PC-9 (cell line): ENCODE results near the gene ST7. TPM values are rescaled to one million over a fixed set of nuclear protein-coding genes. Genes with fewer than 3 reads are reported as not detected.

ENCODE experiments used
- BruUV-seq: library from RNA; stranded (reverse); fragments of 400-500 nt; replicated peaks from 2 replicates; lab custom pipeline; 2021; lab: Mats Ljungman, UMichigan
- CTCF ChIA-PET: fragments of 300-600 bp; sonication (Branson Sonifier 250); formaldehyde crosslinking; loops from one replicate; lab custom pipeline; 2022; ENCODE audit warnings: antibody characterized with exemption; lab: Charles Lee
- POLR2A ChIA-PET: fragments of 300-600 bp; sonication (Branson Sonifier 250); formaldehyde crosslinking; loops from one replicate; lab custom pipeline; 2022; ENCODE audit warnings: antibody characterized with exemption; ENCODE audit not compliant: unreplicated experiment; lab: Charles Lee
- DNase-seq, 2 experiments: peaks; one replicate each; pipeline versions ENCODE4 v3.0.0 to v3.0.0-alpha.2; 2015 to 2022; ENCODE audit warnings: mixed read lengths in 1 of 2
- H2AFZ ChIP-seq: fragments of 200-600 bp; sonication (generic); 2 replicates; pipeline ENCODE4 v1.8.1; 2017; ENCODE audit warnings: antibody characterized with exemption
- H3F3A ChIP-seq: fragments of 200-600 bp; sonication (generic); 2 replicates; pipeline ENCODE4 v1.8.1; 2017; ENCODE audit warnings: antibody characterized with exemption, mild to moderate bottlenecking, low read depth; ENCODE audit not compliant: insufficient read depth
- H3K27ac ChIP-seq: fragments of 200-600 bp; sonication (generic); 2 replicates; pipeline ENCODE4 v1.6.1; 2016; ENCODE audit warnings: mixed run types
- H3K27me3 ChIP-seq: fragments of 200-600 bp; sonication (generic); 2 replicates; pipeline ENCODE4 v1.6.1; 2016; ENCODE audit warnings: low read depth, mixed run types; ENCODE audit not compliant: insufficient read depth
- H3K36me3 ChIP-seq: fragments of 200-600 bp; sonication (generic); 2 replicates; pipeline ENCODE4 v1.6.1; 2016; ENCODE audit warnings: low read depth, mixed run types
- H3K4me1 ChIP-seq: fragments of 200-600 bp; sonication (generic); replicated peaks from 2 replicates; pipeline ENCODE4 v1.6.1; 2016; ENCODE audit warnings: mixed run types; ENCODE audit not compliant: insufficient read depth
- H3K4me2 ChIP-seq: fragments of 200-600 bp; sonication (generic); 2 replicates; pipeline ENCODE4 v1.6.1; 2017; ENCODE audit warnings: mixed run types
- H3K4me3 ChIP-seq: fragments of 200-600 bp; sonication (generic); 2 replicates; pipeline ENCODE4 v1.6.1; 2016; ENCODE audit warnings: mixed run types
- H3K79me2 ChIP-seq: fragments of 200-600 bp; sonication (generic); 2 replicates; pipeline ENCODE4 v1.6.1; 2017; ENCODE audit warnings: low read depth, mixed run types
- H3K9me2 ChIP-seq: fragments of 200-600 bp; sonication (generic); 2 replicates; pipeline ENCODE4 v1.8.1; 2017; ENCODE audit warnings: mild to moderate bottlenecking; ENCODE audit not compliant: insufficient read depth
- H3K9me3 ChIP-seq: fragments of 200-600 bp; sonication (generic); 2 replicates; pipeline ENCODE4 v1.8.1; 2016; ENCODE audit warnings: low read depth; ENCODE audit not compliant: insufficient read depth
- H4K20me1 ChIP-seq: fragments of 200-600 bp; sonication (generic); 2 replicates; pipeline ENCODE4 v1.8.1; 2017; ENCODE audit not compliant: insufficient read depth
- CTCF ChIP-seq: fragments of 200-600 bp; sonication (generic); conservative IDR thresholded peaks from 2 replicates; pipeline ENCODE4 v1.6.1; 2017; ENCODE audit warnings: mixed run types, antibody characterized with exemption, mild to moderate bottlenecking, moderate library complexity
- EZH2 ChIP-seq: fragments of 200-600 bp; sonication (generic); IDR thresholded peaks from 2 replicates; pipeline ENCODE4 v1.8.0; 2017; ENCODE audit warnings: antibody characterized with exemption, low read depth
- intact Hi-C: fragments of 100-400 bp; cut with micrococcal nuclease; formaldehyde crosslinking; loops from one replicate; pipeline ENCODE4 v1.10.0; 2022; ENCODE audit not compliant: unreplicated experiment
- total RNA-seq: library from RNA; stranded (reverse); gene quantifications from 2 replicates; pipeline ENCODE4 v1.2.3, GENCODE V29; 2021

ST7 gene
- total RNA-seq, 1 experiment from 2014 or later: 25.8 TPM

DNA sequence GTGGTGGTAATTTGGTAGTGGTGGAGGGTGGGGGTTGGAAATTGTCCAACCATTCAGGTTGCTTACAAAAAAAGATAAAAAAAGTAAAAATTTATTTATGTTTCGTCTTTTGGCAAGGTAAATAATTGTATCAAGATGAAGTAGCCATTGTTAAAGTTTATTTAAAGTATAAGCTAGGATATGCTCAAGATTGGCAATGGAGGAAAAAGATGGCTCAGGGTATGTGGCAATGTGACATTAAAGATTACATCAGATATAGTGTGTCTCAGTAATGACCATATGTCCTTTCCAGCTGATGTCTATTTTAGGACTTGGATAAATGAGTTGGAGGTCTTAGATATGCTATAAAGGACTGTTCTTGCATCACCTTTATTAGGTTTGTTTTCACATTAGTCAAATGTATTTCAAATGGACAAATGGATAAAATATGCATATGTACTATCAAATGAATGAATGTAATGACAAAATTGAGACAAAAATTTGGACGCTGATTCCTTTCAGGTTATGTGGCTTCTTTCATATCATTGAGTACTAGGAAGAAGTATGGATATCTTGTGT is 60.9 kb downstream of the ST7 start:
- Histone ChIP-seq H3K9me2 (no peaks in the 10 kb centered on the region; the same call in 1 of the 2 replicates), H4K20me1 (no peaks in the 10 kb centered on the region; the same call in 1 of the 2 replicates), H3K79me2 (peaks cover 13% of the 10 kb centered on the region; the same call in 1 of the 2 replicates), H3K4me2 (no peak overlapping the region), H3K27me3 (no peaks in the 10 kb centered on the region), H2AFZ (no peak overlapping the region), H3F3A (peaks cover 9% of the 10 kb centered on the region; the same call in 1 of the 2 replicates), H3K27ac (no peak overlapping the region), H3K9me3 (no peaks in the 10 kb centered on the region), H3K36me3 (no peaks in the 10 kb centered on the region), H3K4me1 (no peaks in the 10 kb centered on the region), H3K4me3 (no peak overlapping the region)
- DNase-seq: no peak
- BruUV-seq: no TSS peak
- CTCF ChIA-PET: no interaction called here
- POLR2A ChIA-PET: no interaction called here
- TF ChIP-seq CTCF (no peak), EZH2 (no peak)
- intact Hi-C loops: no loop called here

DNA sequence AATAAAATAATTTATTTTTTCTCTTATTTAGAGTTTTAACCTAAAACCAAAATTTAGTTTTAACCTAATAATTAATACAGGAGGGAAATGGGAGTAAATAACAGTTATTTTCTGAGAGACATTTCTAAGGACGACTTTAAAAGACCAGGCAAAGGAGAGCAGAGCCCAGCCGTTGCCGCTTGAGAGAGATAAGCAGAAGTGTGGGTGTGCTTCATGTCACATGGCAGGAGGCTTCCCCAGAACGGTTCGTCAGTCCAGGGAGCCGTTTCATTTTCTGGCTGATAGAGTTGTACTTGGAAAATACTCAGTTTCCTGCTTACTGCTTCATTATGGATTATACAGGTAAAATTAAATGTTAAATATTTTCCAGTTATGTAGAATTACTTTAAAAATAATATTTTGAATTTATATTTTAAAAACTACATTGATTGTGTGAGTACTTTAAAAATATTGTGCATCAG is 61.4 kb downstream of the ST7 start:
- H4K20me1 ChIP-seq: no peaks in the 10 kb centered on the region; the same call in 1 of the 2 replicates
- no peaks in the 10 kb centered on the region for H3K27me3 ChIP-seq
- H3F3A ChIP-seq: peaks cover 9% of the 10 kb centered on the region; the same call in 1 of the 2 replicates
- H3K9me2 ChIP-seq: no peaks in the 10 kb centered on the region; the same call in 1 of the 2 replicates
- H3K36me3 ChIP-seq: no peaks in the 10 kb centered on the region
- BruUV-seq: no TSS peak
- no peaks in the 10 kb centered on the region for H3K9me3 ChIP-seq
- no peak overlapping the region for H3K27ac ChIP-seq
- no peak for TF ChIP-seq EZH2
- no peak for TF ChIP-seq CTCF
- peaks cover 13% of the 10 kb centered on the region; the same call in 1 of the 2 replicates for H3K79me2 ChIP-seq
- intact Hi-C loops: no loop called here
- no peak for DNase-seq
- ChIA-PET POLR2A (no interaction called here), CTCF (no interaction called here)
- H2AFZ ChIP-seq: no peak overlapping the region
- H3K4me3 ChIP-seq: no peak overlapping the region
- no peak overlapping the region for H3K4me2 ChIP-seq
- H3K4me1 ChIP-seq: no peaks in the 10 kb centered on the region

DNA sequence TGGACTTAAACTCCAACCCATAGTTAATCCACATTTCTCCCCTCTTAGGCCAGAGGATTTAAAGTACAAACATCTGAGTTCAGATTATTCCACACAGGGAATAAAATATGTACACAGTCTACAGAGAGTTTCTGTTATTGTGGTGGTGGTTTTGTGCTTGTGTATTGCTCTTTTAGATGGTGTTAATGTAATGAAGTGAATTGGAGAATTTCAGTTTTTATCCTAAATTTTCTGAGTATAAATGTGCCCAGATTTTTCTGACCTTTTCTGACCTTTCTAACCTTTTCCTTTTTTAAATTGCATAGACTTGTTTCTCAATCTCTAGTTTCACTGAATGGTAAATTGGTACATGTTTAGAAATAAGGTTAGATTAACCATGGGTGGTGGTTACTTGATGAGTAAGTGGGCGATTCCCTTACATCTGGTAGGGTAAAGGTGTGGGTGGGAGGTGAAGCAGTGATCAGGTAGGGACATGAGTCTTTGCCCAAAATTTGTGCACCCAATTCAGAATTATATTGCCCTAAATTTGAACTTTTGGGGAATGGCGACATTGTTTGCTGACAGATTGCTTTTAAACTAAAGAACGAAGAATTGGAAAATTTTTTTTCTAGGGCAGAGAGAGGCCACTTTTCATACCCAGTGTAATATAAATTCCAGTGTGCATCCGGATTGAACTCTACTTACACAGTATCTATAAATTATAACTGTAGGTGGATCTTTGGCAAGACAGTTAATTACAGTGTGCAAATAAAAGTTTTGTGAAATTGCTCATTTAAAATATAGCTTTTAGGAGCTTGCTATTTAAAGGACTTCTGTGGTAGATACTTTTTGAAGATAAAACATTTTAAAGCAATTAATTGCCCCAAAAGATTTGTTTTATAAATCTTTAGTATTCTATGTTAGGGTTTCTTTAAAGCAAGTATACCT is 62.2 kb downstream of the ST7 start:
- Histone ChIP-seq H3K4me2 (no peak overlapping the region), H3K9me3 (no peaks in the 10 kb centered on the region), H3K27me3 (no peaks in the 10 kb centered on the region), H3K27ac (no peak overlapping the region), H3K9me2 (no peaks in the 10 kb centered on the region), H3K79me2 (peaks cover 13% of the 10 kb centered on the region; the same call in 1 of the 2 replicates), H4K20me1 (no peaks in the 10 kb centered on the region; the same call in 1 of the 2 replicates), H3F3A (peaks cover 9% of the 10 kb centered on the region; the same call in 1 of the 2 replicates), H3K4me1 (no peaks in the 10 kb centered on the region), H3K4me3 (no peak overlapping the region), H2AFZ (no peak overlapping the region), H3K36me3 (no peaks in the 10 kb centered on the region)
- no peak for TF ChIP-seq CTCF
- DNase-seq: no peak
- intact Hi-C loops: no loop called here
- ChIA-PET CTCF (no interaction called here), POLR2A (no interaction called here)
- no TSS peak for BruUV-seq
